Fibroblast of gingiva (primary cell): ENCODE results near the gene ENTPD2.
"Not testable (repeated sequence)": the region's sequence is repeated elsewhere in the genome, so short reads cannot be mapped to it uniquely, and the experiment has no call there.

ENCODE experiments used
- DNase-seq: peaks from one replicate; pipeline ENCODE4 v3.0.0-alpha.2; 2011; ENCODE audit warnings: low read depth

ENTPD2 gene

GRCh38 chr9:137015976-137016375 is 37.9 kb downstream of the ENTPD2 start:
- no peak for DNase-seq

- no peak for DNase-seq
Measured at GRCh38 chr9:137015540-137015930, 38.3 kb downstream of the ENTPD2 start.

- DNase-seq = no peak
Measured at GRCh38 chr9:137014776-137015539, 38.9 kb downstream of the ENTPD2 start.

- DNase-seq = no peak
Measured at GRCh38 chr9:137014166-137014565, 39.7 kb downstream of the ENTPD2 start.

- no peak for DNase-seq
Measured at GRCh38 chr9:137013571-137013940, 40.3 kb downstream of the ENTPD2 start.

- no peak for DNase-seq
Measured at GRCh38 chr9:137012694-137013570, 40.9 kb downstream of the ENTPD2 start.

- no peak for DNase-seq
Measured at GRCh38 chr9:137011907-137012675, 41.8 kb downstream of the ENTPD2 start.

- DNase-seq = no peak
Measured at GRCh38 chr9:137011156-137011555, 42.7 kb downstream of the ENTPD2 start.

GRCh38 chr9:137009938-137010732 is 43.7 kb downstream of the ENTPD2 start:
- no peak for DNase-seq

- DNase-seq = no peak
Measured at GRCh38 chr9:137009217-137009616, 44.6 kb downstream of the ENTPD2 start.

GRCh38 chr9:137008312-137008711 is 45.5 kb downstream of the ENTPD2 start:
- DNase-seq = no peak

GRCh38 chr9:137007816-137008270 is 46.0 kb downstream of the ENTPD2 start:
- no peak for DNase-seq

- DNase-seq = peak; percentile 41
Measured at GRCh38 chr9:137007108-137007815, 46.6 kb downstream of the ENTPD2 start.

GRCh38 chr9:137006116-137007003 is 47.5 kb downstream of the ENTPD2 start:
- DNase-seq = no peak

- DNase-seq = not testable (repeated sequence)
Measured at GRCh38 chr9:137004285-137004684, 49.6 kb downstream of the ENTPD2 start.

- DNase-seq = no peak
Measured at GRCh38 chr9:137002646-137003041, 51.2 kb downstream of the ENTPD2 start.

GRCh38 chr9:137001857-137002645 is 51.8 kb downstream of the ENTPD2 start:
- no peak for DNase-seq

- DNase-seq = peak; percentile 70
Measured at GRCh38 chr9:137000177-137000930, 53.5 kb downstream of the ENTPD2 start.
